Glomerular endothelial cell (primary cell): ENCODE results near the gene SCIN. TPM values are rescaled to one million over a fixed set of nuclear protein-coding genes. Genes with fewer than 3 reads are reported as not detected.

Source experiments
- DNase-seq: peaks from one replicate; pipeline ENCODE4 v3.0.0-alpha.2; 2011; ENCODE audit warnings: low read depth, low spot score; ENCODE audit errors: extremely low read depth
- total RNA-seq: library from RNA; depleted of rRNA; stranded (reverse); fragments of >200 nt; gene quantifications from 2 replicates; pipeline ENCODE4 v1.2.3, GENCODE V29; 2015

SCIN gene
- total RNA-seq, 1 donor from 2014 or later = 0.35 TPM

DNA sequence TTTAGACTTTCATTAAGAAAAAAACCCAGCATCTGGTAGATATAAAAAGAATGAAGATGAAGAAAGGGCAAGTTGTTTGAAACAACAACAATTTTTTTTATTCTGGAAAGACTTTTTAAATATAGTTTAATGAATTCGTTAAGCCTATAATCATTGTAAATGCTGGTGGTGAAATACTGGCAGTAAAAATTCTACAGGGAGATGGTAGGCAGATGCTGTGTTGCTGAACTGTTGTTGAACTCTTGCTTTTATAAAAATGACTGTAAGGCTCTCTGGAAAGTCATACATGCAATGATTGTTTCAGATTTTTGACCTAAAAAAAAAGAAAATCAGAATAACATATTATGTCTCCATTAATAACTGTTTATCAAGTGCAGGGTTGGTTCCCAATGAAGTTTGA, 39.0 kb downstream of the SCIN start:
- no peak for DNase-seq

- no peak for DNase-seq
These were observed 40.4 kb downstream of the SCIN start for GRCh38 chr7:12610899-12611298.

- DNase-seq = no peak
These were observed 42.1 kb downstream of the SCIN start for GRCh38 chr7:12612622-12613021.

GRCh38 chr7:12619461-12620069, 49.0 kb downstream of the SCIN start:
- DNase-seq = no peak

- peak; percentile 33 for DNase-seq
These were observed 49.9 kb downstream of the SCIN start for GRCh38 chr7:12620371-12620770.

GRCh38 chr7:12623223-12623622, 52.7 kb downstream of the SCIN start:
- no peak for DNase-seq

- no peak for DNase-seq
These were observed 53.5 kb downstream of the SCIN start for GRCh38 chr7:12623885-12624498.

- no peak for DNase-seq
These were observed 55.3 kb downstream of the SCIN start for GRCh38 chr7:12625836-12626235.

DNA sequence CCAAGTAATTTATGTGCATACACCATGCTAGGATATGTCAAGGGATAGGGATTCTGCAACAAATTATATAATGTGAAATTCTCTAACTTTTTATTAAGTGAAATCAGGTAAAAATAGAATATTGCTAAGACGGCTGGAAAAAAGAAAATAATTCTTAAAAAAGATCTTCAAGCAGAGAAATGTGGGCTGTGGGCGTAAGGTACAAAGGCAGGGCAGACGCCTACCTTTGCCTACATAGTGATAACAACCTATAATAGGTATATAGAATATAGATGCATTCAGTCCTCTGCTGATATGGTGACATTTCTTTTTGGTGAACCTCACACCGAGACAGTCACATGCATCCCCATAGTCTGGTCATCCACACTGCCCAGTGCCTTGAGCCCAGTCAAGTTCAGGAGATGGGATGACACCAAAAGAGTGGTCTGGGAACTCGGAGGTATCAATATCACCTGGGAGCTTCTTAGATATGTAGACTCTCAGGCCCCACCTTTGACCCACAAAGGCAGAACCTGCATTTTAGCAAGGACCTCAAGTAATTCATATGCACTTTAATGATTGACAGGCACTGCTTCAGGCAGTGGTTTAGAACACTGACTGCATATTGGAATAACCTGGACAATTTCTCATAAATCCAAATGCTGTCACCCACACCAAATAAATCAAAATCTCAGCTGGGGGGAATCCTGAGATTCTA, 59.4 kb downstream of the SCIN start:
- no peak for DNase-seq

DNA sequence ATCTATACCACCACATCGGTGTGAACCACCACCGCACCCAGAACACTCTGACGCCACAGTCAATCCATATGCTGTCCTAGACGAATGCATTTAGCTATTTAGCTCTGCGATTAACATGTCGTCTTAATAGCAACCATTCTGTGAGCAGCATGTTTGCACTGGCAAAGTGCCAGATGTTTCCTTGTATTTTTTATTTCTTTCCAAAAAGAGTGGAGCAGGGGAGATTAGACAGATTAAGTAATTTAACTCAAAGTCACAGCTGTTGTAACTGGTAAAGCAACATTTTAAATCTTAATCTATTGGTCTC, 59.9 kb downstream of the SCIN start:
- DNase-seq = no peak

- no peak for DNase-seq
These were observed 63.1 kb downstream of the SCIN start for GRCh38 chr7:12633582-12633981.

DNA sequence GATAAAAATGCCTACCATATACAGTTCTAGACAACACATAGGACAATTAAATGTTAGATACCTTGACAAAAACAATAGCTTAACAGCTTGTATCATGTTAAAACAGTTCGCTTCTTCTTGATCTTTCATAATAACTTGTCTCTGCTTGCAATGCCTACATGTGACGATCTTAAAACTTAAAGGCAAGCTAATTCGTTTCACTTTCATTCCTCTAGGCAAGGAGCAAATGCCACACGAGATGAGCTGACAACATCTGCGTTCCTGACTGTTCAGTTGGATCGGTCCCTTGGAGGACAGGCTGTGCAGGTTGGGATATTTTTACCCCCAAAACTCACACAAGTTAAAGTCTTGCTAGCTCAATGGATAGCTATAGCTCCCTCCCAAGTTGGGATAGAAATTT, 65.3 kb downstream of the SCIN start:
- DNase-seq = no peak

GRCh38 chr7:12637328-12637727, 66.8 kb downstream of the SCIN start:
- DNase-seq = no peak

GRCh38 chr7:12637819-12638592, 67.5 kb downstream of the SCIN start:
- no peak for DNase-seq

GRCh38 chr7:12638851-12639456, 68.4 kb downstream of the SCIN start:
- no peak for DNase-seq

GRCh38 chr7:12640299-12641096, 70.0 kb downstream of the SCIN start:
- no peak for DNase-seq

GRCh38 chr7:12641196-12641595, 70.7 kb downstream of the SCIN start:
- no peak for DNase-seq

DNA sequence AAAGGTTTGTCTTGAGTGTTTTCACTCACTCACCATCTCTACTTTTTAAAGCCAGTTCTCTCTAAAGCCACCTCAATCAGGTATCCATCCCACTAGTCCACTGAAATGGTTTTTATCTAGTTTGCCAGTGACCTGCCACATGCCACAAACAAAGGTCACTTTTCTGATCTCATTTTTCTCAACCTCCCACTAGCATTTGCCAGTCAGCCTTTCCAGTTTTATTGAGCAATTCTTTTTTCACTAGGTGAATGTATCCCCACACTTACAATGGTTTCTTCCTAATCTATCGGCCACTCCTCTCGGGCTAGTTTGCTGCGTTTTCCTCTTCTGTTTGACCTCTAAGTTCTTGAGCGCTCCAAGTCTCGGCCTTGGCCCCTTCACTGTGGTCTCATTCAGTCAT, 72.0 kb downstream of the SCIN start:
- no peak for DNase-seq

DNA sequence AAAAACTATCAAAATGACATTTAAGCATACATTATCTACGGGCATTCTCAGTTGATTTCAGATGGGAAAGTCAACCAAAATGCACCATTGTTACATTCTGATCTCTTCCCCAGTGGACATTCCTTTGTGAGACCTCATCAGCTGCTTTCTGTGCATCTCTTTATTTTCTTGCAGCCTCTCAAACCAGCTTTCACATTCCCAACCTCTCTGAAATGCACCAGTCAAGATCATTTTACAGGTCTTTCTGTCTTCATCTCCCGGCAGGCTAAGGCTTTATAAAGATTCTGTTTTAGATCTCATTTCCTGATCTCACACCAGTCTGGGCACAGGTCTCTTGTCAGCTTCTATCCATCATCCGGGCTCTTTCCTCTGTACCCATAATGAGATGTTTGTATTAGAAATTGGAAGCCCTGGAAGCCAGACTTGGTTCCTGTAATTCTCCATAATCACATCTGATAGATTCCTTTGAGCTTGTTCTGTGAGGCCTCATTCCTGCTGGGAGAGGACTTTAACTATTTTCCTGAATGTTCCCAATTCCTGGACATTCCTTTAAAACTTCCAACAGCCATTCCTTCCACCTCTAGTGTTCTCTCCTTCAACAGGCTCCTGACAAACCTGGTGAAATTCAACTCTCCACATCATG, 72.6 kb downstream of the SCIN start:
- no peak for DNase-seq

DNA sequence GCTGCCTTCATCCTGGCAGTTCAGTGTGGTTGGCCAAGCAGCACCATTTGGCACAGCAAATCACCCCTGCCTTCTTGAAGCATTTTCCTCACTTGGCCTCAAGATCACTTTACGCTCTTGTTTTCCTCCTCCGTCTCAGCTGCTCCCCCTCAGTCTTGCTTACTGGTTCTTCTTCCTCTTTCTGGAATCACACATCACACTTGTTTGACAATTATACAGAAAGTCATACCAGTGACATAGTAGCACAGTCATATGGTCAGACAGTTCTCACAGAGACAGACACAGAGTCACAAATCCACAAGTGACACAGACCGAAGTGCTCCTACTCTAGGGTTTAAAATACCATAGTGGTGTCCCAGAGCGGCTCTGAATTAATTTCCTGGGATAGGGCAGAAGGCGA, 73.1 kb downstream of the SCIN start:
- DNase-seq = no peak
